NCI-H1417 treated with DMSO at 0.1 percent for 48 hours (cell line): ENCODE measurements around the gene MYLK3.
"Not testable (repeated sequence)": the region's sequence is repeated elsewhere in the genome, so short reads cannot be mapped to it uniquely, and the experiment has no call there.

Experiments
- DNase-seq: peaks from one replicate; lab custom pipeline; 2025; lab: John Stamatoyannopoulos, UW

Gene MYLK3

DNA sequence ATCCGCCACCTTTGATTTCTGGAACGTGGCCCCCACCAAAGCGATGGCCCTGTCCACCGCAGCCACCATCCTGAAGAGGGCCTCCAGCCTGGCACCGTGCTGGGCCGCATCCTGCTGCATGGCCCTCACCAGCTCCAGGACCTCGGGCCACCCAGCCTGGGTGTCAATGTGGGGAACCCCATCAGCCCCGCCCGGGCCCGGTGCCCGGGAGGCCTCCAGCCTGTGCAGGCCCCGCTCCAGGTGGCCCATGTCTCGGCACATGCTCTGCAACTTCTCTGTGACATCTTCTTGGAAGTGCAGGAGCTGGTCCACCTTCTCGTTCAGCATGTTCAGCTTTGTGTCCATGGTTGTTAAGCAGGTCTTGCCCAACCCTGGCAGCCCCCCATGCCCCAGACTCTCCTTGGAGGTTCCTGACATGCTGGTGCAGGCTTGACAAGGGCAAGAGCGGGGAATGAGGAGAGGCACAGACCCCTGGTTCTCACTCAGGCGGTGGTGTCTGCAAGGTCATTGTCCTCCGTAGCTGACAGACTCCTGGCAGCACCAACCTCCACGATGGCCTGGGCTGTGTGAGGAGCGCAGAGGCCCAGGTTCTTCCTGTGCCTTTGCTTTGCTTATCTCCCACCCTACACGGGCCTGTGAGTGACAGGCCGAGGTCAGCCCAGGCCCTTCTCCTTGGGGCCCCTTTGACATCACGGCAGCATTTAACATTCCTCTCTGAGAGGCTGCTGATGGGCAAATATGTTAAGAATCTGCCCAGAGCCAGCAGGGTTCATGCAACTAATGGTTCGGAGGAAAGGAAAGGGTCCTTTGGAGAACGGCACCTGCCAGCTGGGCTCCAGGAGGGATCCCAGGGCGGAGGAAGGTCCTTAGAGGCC is at the start of gene MYLK3:
Gene MYLK3, minus strand, starts transcription at position 568 of the 875 bp plus-strand sequence. Its CDS starts 151 bp downstream, at position 417.
- no peak for DNase-seq

DNA sequence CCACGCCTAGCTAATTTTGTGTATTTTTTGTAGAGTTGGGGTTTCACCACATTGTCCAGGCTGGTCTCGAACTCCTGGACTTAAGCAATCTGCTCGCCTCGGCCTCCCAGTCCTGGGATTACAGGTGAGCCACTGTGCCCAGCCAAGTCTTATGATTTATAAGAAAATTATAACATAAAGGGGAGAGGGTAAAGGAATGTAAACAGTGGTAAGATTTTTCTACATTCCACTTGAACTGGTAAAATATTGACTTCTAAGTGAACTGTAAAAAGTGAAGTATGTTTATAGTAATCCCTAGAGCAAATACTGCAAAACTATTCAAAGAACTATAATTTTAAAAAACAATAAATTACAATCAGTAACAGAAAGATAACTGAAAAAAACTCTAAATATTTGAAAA is 49.4 kb upstream of the MYLK3 start:
- no peak for DNase-seq

DNA sequence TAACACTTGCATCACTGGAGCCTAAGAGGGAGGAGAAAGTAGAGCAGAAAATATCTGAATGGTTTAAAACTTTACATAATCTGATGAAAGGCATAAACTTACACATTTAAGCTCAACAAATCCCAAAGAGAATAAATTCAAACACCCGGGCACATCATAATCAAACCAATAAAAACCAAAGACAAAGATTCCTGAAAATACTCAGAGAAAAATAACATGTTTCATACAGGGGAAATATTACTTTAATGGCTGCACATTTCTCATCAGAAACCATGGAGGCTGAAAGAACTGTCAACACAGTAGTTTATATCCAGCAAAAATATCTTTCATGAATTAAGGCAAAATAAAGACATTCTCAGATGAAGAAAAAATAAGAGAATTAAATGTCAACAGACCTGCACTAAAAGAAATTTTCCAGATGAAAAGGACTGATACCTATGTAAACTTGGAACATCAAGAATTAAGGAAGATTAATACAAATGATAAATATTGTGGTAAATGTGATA is 48.7 kb upstream of the MYLK3 start:
- no peak for DNase-seq

DNA sequence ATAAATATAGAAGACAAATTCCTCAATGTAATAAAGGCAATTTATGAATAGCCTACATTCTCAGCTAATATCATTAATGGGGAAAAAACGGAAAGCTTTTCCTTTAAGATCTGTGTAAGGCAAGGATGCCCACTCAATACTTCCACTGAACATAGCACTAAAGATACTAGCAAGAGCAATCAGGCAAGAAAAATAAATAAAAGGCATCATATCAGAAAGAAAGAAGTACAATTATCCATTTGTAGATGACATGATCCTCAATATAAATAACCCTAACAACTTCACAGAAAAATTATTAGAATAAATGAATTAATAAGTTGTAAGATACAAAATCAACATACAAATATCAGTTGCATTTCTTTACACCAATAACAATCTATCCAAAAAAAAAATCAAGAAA is 45.7 kb upstream of the MYLK3 start:
- DNase-seq = no peak

DNA sequence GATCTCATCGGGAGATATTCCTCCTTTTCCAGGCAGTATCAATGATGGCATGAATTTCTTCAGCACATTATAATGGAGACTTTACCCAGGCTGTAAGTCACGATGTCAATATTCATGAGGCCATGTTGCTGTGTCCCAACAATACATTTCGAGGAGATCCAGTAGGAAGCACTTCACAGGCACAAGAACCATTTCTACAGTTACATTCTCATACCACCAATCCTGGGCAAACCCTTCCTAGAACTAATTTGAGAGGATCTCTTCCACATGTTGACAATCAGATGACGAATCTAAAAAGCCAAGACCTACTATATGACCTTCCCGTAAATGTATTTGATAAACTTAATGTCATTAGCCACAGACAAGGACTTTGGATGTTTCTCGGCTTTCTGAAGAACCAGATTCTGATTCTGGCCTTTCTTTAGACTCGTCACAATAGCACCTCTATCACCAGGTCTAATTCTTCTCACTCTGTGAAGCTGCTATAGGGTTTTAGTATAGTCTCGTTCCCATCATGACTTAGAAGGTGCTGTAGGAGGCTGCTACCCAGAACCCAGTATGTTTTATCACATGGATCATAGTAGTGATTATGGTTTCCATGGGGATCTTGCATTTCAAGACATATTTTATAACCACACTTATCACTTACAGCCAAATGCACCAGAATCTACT is 42.6 kb upstream of the MYLK3 start:
- no peak for DNase-seq

DNA sequence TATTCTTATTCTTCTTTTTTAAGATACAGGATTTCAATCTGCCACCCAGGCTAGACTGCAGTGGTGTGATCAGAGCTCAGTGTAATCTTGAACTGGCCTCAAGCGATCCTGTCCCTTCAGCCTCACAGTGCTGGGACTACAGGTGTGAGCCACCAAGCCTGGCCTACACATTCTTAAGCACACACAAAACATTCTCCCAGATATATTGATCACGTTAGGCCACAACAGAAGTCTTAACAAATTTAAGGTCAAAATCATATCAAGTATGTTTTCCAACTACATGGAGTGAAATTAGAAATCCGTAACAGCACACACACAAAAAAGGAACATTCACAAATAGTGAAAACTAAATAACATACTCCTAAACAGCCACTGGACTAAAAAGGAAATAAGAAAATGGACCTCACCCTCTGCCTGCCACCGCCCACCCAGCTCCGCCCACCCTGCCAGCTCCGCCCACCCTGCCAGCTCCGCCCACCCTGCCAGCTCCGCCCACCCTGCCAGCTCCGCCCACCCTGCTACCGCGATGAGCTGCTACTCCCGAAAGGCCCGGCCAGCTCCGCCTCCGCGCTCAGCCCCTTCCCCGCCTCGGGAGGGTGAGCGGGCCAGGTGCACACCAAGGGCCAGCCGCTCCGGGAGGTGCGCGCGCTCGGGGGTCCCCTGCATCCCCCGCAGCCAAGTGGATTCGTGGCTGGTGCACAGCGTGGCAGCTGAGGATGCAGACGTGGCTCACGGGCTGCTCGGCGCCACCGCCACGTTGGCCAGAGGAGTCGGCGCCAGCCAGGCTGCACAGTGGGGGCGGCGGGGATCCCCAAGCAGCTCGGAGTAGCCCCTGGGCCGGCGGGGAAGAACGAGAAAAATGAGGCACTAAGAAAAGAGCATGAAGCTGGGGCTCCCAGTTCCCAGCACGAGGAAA is 41.6 kb upstream of the MYLK3 start:
- DNase-seq = no peak

DNA sequence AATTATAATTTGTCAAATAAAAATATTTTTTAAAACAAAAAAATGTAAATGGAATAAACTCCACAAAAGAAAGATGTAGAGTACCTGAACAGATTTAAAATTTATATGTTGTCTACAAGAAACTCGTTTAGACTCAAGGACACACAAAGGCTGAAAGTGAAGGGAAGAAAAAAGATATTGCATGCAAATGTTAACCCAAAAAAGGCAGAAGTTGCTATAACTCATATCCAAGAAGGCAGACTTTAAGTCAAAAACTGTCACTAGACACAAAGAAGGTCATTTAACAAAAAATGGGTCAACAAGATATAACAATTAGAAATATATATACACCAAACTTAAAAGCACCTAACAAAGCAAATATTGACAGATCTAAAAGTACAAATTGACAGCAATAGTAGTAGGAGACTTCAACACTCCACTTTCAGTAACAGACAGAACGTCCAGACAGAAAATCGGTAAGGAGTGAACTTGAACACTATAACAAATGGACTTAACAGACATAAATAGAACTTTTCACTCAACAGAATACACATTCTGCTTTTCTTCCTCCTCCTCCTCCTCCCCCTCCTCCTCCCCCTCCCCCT is 40.8 kb upstream of the MYLK3 start:
- no peak for DNase-seq

DNA sequence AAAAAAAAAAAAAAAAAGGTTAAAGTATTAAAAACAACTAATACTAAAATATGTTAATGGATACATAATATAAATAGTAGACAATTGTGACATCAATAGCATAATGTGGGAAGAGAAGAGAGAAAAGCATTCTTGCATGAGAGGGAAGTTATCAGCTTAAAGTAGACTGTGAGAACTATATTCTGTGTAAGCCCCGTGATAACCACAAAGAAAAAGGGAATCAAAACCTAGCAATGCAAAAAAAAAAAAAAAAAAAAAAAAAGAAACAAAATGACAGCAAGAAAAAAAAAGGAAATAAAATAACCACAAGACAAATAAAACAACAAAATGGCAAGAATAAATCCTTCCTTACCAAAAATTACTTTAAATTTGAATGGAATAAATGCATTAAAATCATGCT is 39.8 kb upstream of the MYLK3 start:
- DNase-seq = no peak

DNA sequence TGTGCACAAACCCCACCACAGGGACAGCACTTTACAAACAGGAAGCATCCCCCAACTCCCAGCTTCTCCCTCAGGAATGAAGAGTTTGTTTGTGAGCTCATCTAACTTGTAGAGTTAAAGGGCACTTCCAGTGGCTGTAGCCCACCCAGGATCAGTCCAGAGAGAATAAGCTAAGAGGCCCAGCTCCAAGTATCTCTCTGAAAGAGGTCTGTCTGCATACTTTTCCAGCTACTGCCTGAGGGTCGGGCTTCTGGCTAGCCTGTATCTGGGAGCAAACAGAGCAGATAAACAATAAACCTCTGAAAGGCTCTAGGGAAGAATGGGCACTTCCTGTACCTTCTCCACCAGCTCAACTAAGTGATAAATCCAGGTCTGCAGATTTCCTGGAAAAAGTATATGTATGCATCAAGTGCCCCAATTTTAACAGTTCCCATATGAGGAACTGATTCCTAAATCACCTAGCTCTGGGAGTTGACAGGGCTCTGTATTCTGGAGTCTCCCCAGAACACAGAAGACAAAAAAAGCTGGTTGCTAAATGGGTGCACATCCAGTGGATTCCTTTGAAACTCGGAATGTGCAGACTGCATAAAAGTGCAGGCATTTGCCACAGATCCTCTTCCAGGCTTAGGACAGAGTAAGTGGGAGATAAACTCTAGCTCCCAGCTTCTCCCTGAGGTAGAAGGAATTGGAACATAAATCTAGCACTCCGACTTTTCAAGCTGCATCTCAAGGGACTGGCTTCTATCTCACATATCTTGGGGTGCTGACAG is 37.1 kb upstream of the MYLK3 start:
- DNase-seq = no peak

DNA sequence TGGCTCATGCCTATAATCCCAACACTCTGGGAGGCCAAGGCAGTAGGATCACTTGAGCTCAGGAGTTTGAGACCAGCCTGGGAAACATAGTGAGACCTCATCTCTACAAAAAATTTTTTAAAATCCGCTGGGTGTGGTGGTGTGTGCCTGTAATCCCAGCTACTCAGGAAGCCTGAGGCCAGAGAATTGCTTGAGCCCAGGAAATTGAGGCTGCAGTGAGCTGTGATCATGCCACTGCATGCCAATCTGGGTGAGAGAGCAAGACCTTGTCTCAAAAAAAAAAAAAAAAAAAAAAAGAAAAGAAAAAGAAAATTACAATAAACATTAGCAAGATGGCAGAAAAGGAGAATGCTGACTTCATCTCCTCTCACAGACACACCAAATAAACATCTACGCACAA is 36.4 kb upstream of the MYLK3 start:
- not testable (repeated sequence) for DNase-seq

DNA sequence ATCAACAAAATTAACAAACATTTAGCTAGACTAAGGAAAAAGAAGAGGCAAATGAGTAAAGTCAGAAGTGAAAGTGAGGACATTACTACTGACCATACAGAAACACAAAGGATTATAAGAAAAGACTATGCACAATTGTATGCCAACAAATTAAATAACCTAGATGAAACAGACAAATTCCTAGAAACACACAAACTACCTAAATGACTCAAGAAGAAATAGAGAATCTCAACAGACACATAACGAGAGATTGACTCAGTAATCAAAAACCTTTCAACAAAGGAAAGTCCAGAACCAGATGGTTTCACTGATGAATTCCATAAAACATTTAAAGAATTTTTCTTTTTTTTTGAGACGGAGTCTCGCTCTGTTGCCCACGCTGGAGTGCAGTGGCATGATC is 35.7 kb upstream of the MYLK3 start:
- DNase-seq = no peak

DNA sequence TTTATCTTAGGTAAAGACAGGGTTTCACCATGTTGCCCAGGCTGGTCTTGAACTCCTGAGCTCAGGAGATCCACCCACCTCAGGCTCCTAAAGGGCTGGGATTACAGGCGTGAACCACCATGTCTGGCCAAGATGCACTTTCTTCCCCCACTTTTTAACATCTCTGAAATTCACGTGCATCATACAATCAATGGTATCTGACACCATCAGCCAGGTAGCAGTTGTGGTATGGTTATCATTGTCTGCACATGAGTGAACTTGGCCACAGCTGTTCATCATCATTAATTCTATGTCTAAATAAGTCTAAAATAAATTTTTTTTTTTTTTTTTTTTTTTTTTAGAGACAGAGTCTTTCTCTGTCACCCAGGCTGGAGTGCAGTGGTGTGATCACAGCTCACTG is 34.2 kb upstream of the MYLK3 start:
- no peak for DNase-seq

DNA sequence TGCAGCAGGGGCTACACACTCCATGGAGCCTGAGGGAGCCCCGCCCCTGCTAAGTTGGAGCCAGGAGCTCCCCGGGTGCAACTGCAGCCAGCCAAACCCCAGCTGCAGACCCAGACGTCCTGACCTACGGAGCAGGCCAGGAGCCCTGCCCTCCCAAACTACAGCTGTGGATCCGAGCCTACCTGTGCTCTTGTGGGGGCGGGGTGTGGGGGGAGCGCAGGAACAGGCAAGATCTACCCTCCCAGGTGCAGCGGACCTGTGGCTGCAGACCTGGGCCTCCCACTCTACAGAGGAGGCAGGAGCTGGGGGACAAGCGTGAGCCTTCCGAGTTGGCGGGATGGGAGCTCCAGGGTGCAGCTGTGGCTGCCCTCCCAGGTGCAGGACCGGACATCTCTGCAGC is 29.7 kb upstream of the MYLK3 start:
- no peak for DNase-seq

DNA sequence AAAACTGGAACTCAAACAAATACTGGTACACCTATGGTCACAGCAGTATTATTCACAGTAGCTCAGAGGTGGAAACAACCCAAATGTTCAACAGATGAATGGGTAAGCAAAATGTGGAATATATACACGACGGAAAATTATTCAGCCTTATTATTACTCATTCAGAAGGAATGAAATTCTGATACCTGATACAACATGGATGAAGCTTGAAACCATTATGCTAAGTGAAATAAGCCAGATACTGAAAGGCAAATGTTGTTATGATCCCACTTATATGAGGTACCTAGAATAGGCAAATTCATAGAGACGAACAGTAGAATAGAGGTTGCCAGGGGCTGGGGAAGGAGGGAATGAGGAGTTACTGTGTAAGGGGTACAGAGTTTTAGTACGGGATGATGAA is 27.1 kb upstream of the MYLK3 start:
- no peak for DNase-seq

DNA sequence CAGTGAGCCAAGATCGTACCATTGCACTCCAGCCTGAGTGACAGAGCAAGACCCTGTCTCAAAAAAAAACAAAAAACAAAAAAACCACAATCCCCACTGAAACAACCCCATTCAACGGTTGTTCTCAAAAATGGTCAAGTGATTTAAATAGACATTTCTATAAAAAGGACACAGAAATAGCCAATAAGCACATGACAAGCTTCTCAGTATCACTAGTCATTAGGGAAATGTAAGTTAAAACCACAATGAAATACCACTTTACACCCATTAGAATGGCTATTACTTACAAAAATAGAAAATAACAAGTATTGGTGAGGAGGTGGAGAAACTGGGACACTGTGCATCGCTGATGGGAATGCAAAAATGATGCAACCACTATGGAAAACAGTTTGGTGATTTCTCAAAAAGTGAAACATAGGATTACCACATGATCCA is 26.6 kb upstream of the MYLK3 start:
- no peak for DNase-seq

DNA sequence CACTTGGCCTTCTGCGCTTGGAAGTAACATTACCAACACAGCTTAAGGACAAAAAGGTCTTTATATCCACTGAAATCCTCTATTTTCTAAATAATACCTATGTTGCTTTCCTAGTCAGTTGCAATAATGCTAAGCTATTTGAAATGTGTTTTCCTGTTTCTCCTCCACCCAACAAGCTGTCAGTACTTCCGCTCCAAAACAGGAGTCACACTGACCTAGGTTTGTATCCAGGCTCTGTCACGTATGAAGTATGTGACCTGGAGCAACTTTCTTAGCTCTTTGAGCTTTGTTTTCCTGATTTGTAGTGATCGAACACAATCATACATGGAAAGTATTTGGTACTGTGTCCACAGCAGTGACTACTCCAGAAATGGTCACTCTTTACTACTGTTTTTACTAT is 24.3 kb upstream of the MYLK3 start:
- DNase-seq = no peak

DNA sequence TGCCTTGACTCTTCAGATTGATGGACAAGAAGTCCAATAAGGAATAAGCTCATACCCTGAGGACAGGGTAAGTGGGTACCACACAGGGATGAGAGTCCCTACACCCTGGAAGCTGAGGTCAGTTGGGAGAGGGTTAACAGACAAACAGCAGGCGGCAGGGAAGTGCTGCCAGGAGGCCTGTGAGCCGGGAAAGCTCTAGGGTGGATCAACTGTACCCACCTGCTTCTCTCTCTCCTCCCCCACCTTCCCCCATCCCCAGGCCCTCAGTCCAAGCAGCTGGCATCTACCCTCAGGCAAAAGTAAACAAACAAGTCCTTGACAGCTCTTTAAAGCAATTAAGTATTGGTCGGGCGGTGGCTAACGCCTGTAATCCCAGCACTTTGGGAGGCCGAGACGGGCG is 20.7 kb upstream of the MYLK3 start:
- peak; percentile 81 for DNase-seq

DNA sequence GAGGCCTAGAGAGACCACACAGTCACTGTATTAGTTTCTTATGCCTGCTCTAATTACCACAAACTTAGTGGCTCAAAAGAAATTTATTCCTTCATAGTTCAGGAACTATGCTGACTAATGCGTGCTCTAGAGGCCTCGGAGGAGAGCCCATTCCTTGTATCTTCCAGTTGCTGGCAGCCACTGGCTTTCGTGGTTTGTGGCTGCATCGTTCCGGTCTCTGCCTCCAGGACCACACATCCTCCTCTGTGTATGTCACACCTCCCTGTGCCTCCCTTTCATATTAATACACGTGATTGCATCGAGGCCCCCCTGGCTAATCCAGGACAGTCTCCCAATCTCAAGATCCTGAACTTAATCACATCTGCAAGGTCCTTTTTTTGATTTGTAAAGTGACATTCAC is 16.9 kb upstream of the MYLK3 start:
- no peak for DNase-seq

DNA sequence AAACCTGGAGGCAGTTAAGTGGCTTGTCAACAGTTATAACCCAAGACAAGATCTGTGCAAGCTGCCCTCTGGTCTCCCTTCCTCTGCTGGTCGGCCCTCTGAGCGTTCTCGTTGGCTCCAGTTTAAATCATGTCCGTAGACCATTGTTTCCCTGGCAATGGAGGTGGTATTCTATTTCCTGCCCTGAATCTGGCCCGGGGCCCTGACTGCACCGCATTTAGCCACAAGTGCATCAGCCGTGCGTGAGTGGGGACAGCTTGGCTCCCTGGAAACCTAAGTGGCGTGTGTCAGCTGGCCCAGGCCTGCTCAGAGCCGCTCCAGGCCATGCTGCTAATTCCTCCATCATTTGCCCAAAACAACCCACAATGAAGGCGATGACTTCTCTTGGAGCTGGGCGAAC is 15.0 kb upstream of the MYLK3 start:
- no peak for DNase-seq

DNA sequence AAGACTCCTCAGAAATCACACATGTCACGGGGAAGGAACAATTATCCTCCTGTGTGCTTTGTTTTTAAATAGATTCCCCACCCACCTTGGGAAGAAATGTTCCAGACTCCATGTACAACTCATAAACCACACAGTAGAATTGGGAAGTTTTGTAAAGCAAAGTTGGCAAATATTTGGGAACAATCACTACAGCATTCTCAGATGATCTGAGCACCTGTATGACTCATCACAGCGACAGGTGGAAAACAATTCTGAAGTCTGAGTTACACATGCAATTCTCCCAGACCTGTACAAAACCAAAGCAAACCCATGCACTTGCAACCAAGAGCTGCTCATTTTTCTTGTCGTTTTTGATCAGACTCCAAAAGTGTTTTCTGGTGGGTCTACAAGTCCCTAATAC is 14.4 kb upstream of the MYLK3 start:
- DNase-seq = no peak

DNA sequence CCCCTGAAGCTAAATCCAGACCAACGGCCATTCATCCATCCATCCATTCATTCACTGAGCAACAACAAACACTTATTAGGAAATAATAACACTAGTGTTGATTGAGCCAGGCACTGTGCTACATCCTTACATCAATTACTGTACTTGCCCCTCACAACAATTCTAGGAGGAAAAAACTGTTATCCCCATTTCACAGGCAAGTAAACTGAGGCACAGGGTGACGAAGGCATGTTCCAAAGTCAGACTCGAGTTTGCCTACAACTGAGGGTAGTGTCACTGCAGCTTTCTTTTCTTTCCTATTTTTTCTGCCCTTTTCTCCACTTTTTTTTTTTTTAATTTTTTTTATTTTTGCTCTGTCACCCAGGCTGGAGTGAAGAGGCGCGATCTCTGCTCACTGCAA is 11.2 kb upstream of the MYLK3 start:
- DNase-seq = no peak
